Fibroblast of lung (primary cell): ENCODE results near the gene APPL2.

ENCODE experiments used
- CTCF ChIP-seq, 2 donors: IDR thresholded peaks in 1 of 2; conservative IDR thresholded peaks in 1 of 2; 1 replicate in 1 of 2; 2 replicates in 1 of 2; pipeline ENCODE4 v1.5.1; 2011 to 2012; ENCODE audit warnings: low read length in 2 of 2, control low read depth in 1 of 2, inconsistent platforms in 1 of 2, low read depth in 1 of 2, mild to moderate bottlenecking in 1 of 2
- EZH2 ChIP-seq: IDR thresholded peaks from 2 replicates; pipeline ENCODE4 v1.5.1; 2012; ENCODE audit warnings: low read length, control low read depth, mild to moderate bottlenecking; ENCODE audit errors: missing control alignments

- TF ChIP-seq CTCF (conservative IDR thresholded peaks at IDR 0.05 in 1 of 2, IDR thresholded peaks at IDR 0.05 in 1 of 2; ENCODE audit: low read depth in 1 of 2, low read length in 2 of 2), result no peak
- TF ChIP-seq EZH2, result no peak
Observed at GRCh38 chr12:105225505-105226015, 10.4 kb downstream of the APPL2 start.
